ENCODE results near the gene MAG. TPM values are rescaled to one million over a fixed set of nuclear protein-coding genes. Genes with fewer than 3 reads are reported as not detected.

MAG gene
- total and polyA plus RNA-seq, 2 of the 13 experiments (the other 11 are each of a cell fraction or from before 2014, with no cell fraction given) = 0.20 to 1.3 TPM

- TF ChIP-seq RAD21 (CRISPR knock-in tag; IDR thresholded peaks at IDR 0.05) = peak; percentile 58; the same call in 1 of the 2 replicates
- peak; percentile 80; the same call in 1 of the 2 replicates for TF ChIP-seq SMAD3 (CRISPR knock-in tag; IDR thresholded peaks at IDR 0.05)
- peak; percentile 64; the same call in 1 of the 2 replicates for TF ChIP-seq SKIL (CRISPR knock-in tag; IDR thresholded peaks at IDR 0.05; ENCODE audit: borderline replicate concordance)
- peak; percentile 35; the same call in 1 of the 2 replicates for TF ChIP-seq ZNF703 (CRISPR knock-in tag; IDR thresholded peaks at IDR 0.05; ENCODE audit: borderline replicate concordance)
- TF ChIP-seq SRSF1 (optimal IDR thresholded peaks at IDR 0.05; ENCODE audit: low read depth, low read length) = peak; percentile 17
- TF ChIP-seq U2AF2 (IDR thresholded peaks at IDR 0.05; ENCODE audit: low read depth, low read length) = 0 out of 2 replicates have a peak, but pooled peaks have one; percentile 12
- TF ChIP-seq PAF1 (CRISPR knock-in tag; IDR thresholded peaks at IDR 0.05) = no peak
- peak; percentile 65 for TF ChIP-seq SKI (IDR thresholded peaks at IDR 0.05; ENCODE audit: partially characterized antibody)
- no peak for TF ChIP-seq CSRNP2 (CRISPR knock-in tag; conservative IDR thresholded peaks at IDR 0.05; ENCODE audit: low read depth)
- TF ChIP-seq ZNF512 (CRISPR knock-in tag; IDR thresholded peaks at IDR 0.05) = no peak
- peak; percentile 64 for TF ChIP-seq CBX1 (IDR thresholded peaks at IDR 0.05; ENCODE audit: low read depth)
- TF ChIP-seq ZNF513 (CRISPR knock-in tag; conservative IDR thresholded peaks at IDR 0.05) = peak; percentile 84; the same call in 1 of the 2 replicates
- TF ChIP-seq NFAT5 (CRISPR knock-in tag; IDR thresholded peaks at IDR 0.05) = peak; percentile 74; the same call in 1 of the 2 replicates
- peak; percentile 11 for TF ChIP-seq JARID2 (CRISPR knock-in tag; IDR thresholded peaks at IDR 0.05; ENCODE audit: insufficient replicate concordance)
- peak; percentile 40; the same call in 1 of the 2 replicates for TF ChIP-seq ZNF3 (CRISPR knock-in tag; IDR thresholded peaks at IDR 0.05)
These were observed 43.4 kb upstream of the MAG start, which contains the start of gene LSR (continued) for GRCh38 chr19:35248310-35249145.
